Bronchial epithelial cell (primary cell): ENCODE measurements around the gene FAM167B. TPM values are rescaled to one million over a fixed set of nuclear protein-coding genes. Genes with fewer than 3 reads are reported as not detected.
"Not testable (repeated sequence)": the region's sequence is repeated elsewhere in the genome, so short reads cannot be mapped to it uniquely, and the experiment has no call there.

ENCODE experiments used
- DNase-seq: peaks from one replicate; pipeline ENCODE4 v3.0.0-alpha.2; 2010; ENCODE audit warnings: low read depth
- FAIRE-seq: peaks from 2 replicates; lab custom pipeline; 2011; peaks lifted over from hg19 to GRCh38; lab: Jason Lieb, UNC
- H3K27me3 ChIP-seq: 2 replicates; pipeline ENCODE4 v1.5.1; 2011; ENCODE audit warnings: low read length; ENCODE audit not compliant: control insufficient read depth, insufficient read depth
- H3K36me3 ChIP-seq: 2 replicates; pipeline ENCODE4 v1.5.1; 2011; ENCODE audit warnings: low read length; ENCODE audit not compliant: control insufficient read depth, insufficient read depth
- H3K4me3 ChIP-seq: 2 replicates; pipeline ENCODE4 v1.5.1; 2011; ENCODE audit warnings: mild to moderate bottlenecking, low read depth, low read length, control low read depth
- total RNA-seq: library from RNA; depleted of rRNA; stranded (reverse); fragments of >200 nt; gene quantifications from 2 replicates; pipeline ENCODE4 v1.2.1, GENCODE V29; 2014
- TF ChIP-seq, protein P1 (sequence below): IDR thresholded peaks from 2 replicates; pipeline ENCODE4 v1.5.1; 2011; ENCODE audit warnings: mild to moderate bottlenecking, moderate library complexity, low read length, control low read depth, inconsistent platforms; ENCODE audit not compliant: insufficient read depth, severe bottlenecking

Gene FAM167B
- total RNA-seq, 1 donor from 2014 or later: 0.26 TPM

DNA sequence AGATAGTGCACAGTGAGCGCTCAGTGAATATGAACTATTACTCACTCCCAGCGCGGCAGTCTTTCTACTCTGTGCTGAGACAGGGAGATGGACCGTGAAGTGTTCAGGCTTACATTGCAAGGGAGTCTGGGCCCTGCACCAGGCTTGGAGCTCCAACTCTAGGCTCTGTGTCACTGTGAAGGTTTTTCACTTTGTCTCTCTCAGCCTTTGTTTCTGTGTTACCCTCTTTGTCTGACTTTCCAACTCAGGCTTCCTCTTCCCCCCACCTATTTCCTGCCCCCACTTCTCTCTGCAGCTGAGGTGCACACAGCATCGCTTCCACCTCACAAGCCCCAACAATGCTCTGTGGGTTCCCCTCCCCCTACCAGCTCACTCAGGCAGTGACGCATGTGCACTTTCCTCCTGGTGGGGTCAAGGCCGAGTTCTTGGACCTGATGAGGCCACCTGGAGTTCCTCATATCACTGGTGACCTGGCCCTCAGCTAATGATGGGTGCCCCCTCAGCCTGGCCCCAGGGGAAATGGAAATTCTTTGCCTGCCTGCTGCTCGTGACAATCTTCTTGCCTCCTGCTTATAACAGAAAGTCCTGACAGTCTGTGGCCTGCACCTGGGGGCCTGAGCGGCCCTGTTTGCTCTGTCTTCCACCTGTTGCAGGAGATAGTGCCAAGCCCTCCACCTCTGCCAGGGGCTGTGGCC lies 3.0 kb downstream of the FAM167B start:
- Histone ChIP-seq H3K27me3 (no peaks in the 10 kb centered on the region), H3K4me3 (no peak overlapping the region), H3K36me3 (no peaks in the 10 kb centered on the region)
- TF ChIP-seq, protein P1, sequence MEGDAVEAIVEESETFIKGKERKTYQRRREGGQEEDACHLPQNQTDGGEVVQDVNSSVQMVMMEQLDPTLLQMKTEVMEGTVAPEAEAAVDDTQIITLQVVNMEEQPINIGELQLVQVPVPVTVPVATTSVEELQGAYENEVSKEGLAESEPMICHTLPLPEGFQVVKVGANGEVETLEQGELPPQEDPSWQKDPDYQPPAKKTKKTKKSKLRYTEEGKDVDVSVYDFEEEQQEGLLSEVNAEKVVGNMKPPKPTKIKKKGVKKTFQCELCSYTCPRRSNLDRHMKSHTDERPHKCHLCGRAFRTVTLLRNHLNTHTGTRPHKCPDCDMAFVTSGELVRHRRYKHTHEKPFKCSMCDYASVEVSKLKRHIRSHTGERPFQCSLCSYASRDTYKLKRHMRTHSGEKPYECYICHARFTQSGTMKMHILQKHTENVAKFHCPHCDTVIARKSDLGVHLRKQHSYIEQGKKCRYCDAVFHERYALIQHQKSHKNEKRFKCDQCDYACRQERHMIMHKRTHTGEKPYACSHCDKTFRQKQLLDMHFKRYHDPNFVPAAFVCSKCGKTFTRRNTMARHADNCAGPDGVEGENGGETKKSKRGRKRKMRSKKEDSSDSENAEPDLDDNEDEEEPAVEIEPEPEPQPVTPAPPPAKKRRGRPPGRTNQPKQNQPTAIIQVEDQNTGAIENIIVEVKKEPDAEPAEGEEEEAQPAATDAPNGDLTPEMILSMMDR: no peak
- no peak for FAIRE-seq
- peak; percentile 79 for DNase-seq

DNA sequence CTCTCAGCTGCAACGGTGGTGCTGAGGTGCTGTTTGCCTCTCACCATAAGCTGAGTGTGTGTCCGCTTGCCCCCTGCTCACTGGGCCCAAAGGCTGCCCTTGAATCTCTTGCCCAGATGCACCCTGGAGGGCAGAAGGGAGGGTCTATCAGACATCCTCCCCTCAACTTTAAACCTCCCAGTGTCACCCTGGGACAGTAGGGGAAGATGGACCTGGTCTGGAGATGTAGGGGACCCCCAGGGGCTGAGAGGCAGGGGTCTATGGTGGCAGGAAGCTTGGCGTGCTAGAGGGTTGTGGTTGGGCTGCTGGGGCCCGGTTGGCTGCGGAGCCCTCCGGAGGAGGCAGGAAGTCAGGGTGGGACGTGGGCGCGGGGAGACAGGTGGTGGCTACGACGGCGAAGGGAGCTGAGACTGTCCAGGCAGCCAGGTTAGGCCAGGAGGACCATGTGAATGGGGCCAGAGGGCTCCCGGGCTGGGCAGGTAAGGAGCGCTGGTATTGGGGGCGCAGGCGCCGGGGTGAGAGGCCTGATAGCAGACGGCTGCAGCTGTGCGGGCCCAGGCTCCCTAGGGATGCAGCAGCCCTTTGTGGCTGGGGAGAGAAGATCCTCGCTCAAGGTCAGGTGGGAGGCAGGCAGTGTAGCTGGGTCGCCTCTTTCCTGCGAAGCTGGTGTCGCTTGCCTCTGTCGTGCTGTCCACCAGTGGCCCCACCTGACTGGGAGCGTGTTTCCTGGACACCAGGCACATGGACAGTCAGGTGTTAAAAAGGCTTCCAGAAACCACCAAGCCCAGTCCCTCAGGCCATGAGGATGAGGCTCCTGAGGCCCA lies 4.1 kb downstream of the FAM167B start, which contains the start of gene LCK:
LCK (plus strand) TSS at position 373 of the 824 bp plus-strand sequence. CDS start 23,065 bp downstream, outside the sequence.
- H3K27me3 ChIP-seq: no peaks in the 10 kb centered on the region
- no peak for FAIRE-seq
- no peak for DNase-seq
- H3K4me3 ChIP-seq: no peak within 1 kb of the TSS
- TF ChIP-seq, protein P1: no peak
- no peaks in the 10 kb centered on the region for H3K36me3 ChIP-seq

DNA sequence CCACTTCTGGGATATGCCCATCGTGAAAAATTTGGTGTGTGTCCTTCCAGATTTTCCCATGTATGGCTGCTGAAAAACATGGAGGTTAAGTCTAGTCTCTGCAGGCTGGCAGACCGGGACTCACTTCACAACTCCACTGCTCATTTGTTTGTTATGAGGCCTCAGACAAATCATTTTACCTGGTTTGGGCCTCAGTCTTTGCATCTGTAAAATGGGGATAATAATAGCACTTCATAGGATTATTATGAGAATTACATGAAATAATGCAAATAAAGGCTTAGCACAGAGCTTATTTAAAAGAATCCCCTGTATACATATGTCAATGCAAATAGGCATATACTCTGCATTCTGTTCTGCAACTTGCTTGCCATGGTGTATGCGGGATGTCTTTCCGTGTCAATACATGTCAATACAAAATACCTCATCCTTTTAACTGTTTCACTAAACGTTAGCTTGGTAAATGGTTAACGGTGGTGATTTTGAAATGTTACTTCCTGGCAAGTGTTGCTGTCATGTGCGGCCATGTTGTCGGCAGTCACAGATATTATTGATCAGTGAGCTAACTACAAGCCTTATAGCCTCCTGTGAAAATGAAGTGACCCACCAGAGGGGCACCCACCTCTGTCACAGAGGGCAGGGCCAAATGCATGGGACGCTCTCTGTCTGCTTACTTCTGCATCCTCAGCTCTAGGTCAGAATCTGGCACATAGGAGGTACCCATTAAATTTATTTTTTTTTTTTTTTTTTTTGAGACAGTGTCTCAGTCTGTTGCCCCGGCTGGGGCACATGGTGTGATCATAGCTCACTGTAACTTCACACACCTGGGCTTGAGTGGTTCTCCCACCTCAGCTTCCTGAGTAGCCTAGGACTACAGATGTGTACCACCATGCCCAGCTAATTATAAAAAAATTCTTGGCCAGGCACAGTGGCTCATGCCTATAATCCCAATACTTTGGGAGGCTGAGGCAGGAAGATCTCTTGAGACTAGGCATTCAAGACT lies 8.3 kb downstream of the FAM167B start:
- TF ChIP-seq, protein P1: no peak
- no peaks in the 10 kb centered on the region for H3K27me3 ChIP-seq
- DNase-seq (no peak), FAIRE-seq (no peak)
- no peaks in the 10 kb centered on the region for H3K36me3 ChIP-seq
- no peak overlapping the region for H3K4me3 ChIP-seq

DNA sequence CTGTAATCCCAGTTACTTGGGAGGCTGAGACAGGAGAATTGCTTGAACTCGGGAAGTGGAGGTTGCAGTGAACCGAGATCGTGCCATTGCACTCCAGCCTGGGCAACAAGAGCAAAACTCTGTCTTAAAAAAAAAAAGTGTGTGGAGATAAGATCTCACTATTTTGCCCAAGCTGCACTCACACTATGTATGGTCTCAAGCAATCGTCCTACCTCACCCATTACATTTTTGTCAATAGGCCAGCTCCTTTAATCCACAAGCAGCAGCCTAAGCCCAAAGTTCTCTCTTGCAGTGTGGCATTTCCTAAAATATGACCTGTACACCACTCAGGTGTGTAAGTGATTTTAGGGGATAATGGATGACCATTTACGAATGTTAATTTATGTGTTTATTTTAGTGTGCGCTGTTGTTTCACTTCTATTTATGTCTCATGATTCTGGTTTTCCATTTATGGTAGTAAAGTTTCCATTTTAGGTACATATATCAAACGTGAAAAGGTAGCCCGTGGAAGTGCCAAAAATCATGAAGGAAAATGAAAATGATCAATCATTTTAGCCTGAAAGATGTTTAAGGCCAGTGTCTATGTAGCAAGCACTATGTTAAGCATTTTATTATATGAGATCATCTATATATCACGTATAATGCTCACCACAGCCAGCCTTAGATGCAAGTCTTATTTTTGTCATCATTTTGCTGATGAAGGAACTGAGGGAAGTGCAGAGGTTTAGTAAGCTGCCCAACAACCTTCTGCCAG lies 9.6 kb downstream of the FAM167B start:
- TF ChIP-seq, protein P1: no peak
- H3K27me3 ChIP-seq: no peaks in the 10 kb centered on the region
- H3K36me3 ChIP-seq: no peaks in the 10 kb centered on the region
- FAIRE-seq: no peak
- H3K4me3 ChIP-seq: no peak overlapping the region
- no peak for DNase-seq

DNA sequence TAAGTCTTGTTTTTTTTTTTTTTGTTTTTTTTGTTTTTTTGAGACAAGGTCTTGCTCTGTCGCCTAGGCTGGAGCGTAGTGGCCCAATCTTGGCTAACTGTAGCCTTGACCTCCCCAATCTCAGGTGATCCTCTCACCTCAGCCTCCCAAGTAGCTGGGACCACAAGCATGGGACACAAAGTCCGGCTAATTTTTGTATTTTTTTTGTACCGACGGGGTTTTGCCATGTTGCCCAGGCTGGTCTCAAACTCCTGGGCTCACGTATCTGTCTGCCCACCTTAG lies 10.1 kb downstream of the FAM167B start:
- TF ChIP-seq, protein P1: no peak
- no peaks in the 10 kb centered on the region for H3K36me3 ChIP-seq

DNA sequence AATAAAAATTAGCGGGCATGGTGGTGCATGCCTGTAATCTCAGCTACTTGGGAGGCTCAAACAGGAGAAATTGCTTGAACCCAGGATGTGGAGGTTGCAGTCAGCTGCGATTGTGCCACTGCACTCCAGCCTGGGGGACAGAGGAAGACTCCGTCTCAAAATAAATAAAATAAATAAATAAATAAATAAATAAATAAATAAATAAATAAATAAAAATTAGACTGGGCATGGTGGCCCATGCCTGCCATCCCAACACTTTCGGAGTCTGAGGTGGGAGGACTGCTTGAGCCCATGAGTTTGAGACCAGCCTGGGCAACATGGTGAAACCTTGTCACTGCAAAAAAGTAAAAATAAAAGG lies 16.2 kb downstream of the FAM167B start:
- H3K27me3 ChIP-seq, H3K36me3 ChIP-seq, DNase-seq, H3K4me3 ChIP-seq, FAIRE-seq: not testable (repeated sequence)

More for the DNA sequence above, 10.1 kb downstream of the FAM167B start:
- no peaks in the 10 kb centered on the region for H3K27me3 ChIP-seq
- FAIRE-seq: no peak
- no peak overlapping the region for H3K4me3 ChIP-seq
- DNase-seq: no peak
